Left ventricle myocardium inferior (tissue), 1 donor: ENCODE data around the gene FLYWCH1. TPM values are rescaled to one million over a fixed set of nuclear protein-coding genes. Genes with fewer than 3 reads are reported as not detected.
A peak's percentile ranks its signal among the peaks of the same experiment; 100 is the strongest.

Source experiments
- DNase-seq: peaks from one replicate; pipeline ENCODE4 v3.0.0-alpha.2; 2020
- H3K27ac ChIP-seq: fragments of 200-600 bp; replicated peaks from 2 replicates; pipeline ENCODE4 v1.8.0; 2021
- H3K27me3 ChIP-seq: fragments of 200-600 bp; 2 replicates; pipeline ENCODE4 v1.8.0; 2021; ENCODE audit warnings: low read depth
- H3K36me3 ChIP-seq: fragments of 200-600 bp; 2 replicates; pipeline ENCODE4 v1.8.0; 2021
- H3K4me1 ChIP-seq: fragments of 200-600 bp; 2 replicates; pipeline ENCODE4 v1.8.0; 2021
- H3K4me3 ChIP-seq: fragments of 200-600 bp; 2 replicates; pipeline ENCODE4 v1.8.0; 2021; ENCODE audit warnings: mild to moderate bottlenecking, moderate library complexity
- H3K9me3 ChIP-seq: fragments of 200-600 bp; replicated peaks from 2 replicates; pipeline ENCODE4 v1.8.0; 2021
- intact Hi-C: fragments of 100-400 bp; cut with micrococcal nuclease; formaldehyde crosslinking; loops from one replicate; pipeline ENCODE4 v1.11.0; 2022
- total RNA-seq: library from RNA; stranded (reverse); fragmentation: NEBNext Ultra II Directional; extraction: Animal tissue kit (Norgen Biotek cat#: 25700); gene quantifications from one replicate; pipeline ENCODE4 v1.2.1, GENCODE V29; 2021
- TF ChIP-seq, protein P1 (sequence below): fragments of 200-600 bp; IDR thresholded peaks from 2 replicates; pipeline ENCODE4 v1.8.0; 2021; ENCODE audit warnings: antibody characterized with exemption, mild to moderate bottlenecking, borderline replicate concordance
- donor health status: DM: no; HTN: yes; CAD: no; lungs with severe emphysema.

FLYWCH1 gene
- total RNA-seq, 1 donor from 2014 or later: 35.7 TPM

DNA sequence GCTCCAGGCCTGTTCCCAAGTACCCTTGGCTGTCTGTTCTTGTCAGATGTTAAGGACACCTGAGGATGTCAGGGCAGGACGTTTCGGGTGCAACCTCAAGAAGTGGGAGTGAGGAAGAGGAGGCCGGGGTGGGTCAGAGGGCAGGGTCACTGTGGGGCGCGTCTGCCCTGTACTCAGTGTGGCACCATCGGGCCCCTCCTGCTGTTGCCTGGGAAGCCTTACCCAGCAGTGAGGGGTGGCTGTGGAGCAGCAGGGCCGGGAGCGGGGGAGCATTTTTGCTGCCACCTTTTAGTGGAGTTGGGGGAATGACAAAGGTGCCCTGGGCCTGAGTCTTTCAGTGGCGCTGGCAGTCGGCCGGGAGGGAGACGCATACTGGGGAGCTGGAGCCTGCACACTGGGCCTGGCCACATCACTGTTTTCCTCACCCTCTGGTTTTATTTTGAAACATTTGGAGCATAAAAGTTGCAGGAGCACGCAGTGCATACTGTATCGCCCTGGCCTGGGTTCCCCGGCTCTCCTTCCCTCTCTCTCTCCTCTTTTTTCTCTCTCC lies 11.1 kb upstream of the FLYWCH1 start:
- intact Hi-C loops: no loop called here

DNA sequence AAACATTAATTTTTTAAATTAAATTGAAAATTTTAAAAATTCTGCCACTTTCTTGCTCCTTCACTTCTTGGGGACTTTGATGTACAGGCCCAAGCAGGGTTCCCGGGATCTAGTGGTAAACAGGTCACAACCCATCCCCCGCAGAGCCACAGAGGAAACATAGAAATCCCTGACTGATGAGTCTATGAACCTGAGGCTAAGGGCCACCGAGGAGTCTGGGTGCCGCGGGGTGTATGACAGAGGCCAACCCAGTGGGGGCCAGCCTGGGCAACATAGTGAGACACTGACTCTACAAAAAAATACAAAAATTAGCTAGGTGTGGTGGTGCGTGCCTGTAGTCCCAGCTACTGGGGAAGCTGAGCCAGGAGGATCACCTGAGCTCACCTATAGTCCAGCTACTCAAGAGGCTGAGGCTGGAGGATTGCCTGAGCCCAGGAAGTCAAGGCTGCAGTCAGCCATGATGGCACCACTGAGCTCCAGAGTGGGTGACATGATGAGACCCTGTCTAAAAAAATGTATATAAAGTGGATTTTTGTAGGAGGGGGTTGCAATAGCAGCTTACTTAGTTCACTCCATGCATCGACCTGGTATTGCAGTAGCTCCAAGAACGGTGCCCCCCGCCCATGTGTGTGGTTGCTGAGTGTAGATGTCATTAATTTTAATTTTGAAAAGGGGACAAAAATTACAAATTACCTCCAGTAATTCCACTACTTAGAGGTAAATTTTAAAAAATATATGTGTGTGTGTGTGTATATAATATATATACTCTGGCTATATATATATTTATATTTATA lies 9.2 kb upstream of the FLYWCH1 start:
- TF ChIP-seq, protein P1, sequence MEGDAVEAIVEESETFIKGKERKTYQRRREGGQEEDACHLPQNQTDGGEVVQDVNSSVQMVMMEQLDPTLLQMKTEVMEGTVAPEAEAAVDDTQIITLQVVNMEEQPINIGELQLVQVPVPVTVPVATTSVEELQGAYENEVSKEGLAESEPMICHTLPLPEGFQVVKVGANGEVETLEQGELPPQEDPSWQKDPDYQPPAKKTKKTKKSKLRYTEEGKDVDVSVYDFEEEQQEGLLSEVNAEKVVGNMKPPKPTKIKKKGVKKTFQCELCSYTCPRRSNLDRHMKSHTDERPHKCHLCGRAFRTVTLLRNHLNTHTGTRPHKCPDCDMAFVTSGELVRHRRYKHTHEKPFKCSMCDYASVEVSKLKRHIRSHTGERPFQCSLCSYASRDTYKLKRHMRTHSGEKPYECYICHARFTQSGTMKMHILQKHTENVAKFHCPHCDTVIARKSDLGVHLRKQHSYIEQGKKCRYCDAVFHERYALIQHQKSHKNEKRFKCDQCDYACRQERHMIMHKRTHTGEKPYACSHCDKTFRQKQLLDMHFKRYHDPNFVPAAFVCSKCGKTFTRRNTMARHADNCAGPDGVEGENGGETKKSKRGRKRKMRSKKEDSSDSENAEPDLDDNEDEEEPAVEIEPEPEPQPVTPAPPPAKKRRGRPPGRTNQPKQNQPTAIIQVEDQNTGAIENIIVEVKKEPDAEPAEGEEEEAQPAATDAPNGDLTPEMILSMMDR: no peak
- Histone ChIP-seq H3K4me3 (no peak overlapping the region), H3K4me1 (peaks cover 30% of the 10 kb centered on the region), H3K27me3 (no peaks in the 10 kb centered on the region), H3K36me3 (peaks cover 23% of the 10 kb centered on the region), H3K27ac (no peak overlapping the region), H3K9me3 (no peaks in the 10 kb centered on the region)
- DNase-seq: no peak
- intact Hi-C loops: no loop called here

More for the DNA sequence above, 11.1 kb upstream of the FLYWCH1 start:
- no peak for DNase-seq
- Histone ChIP-seq H3K4me3 (no peak overlapping the region), H3K36me3 (peaks cover 41% of the 10 kb centered on the region), H3K9me3 (no peaks in the 10 kb centered on the region), H3K27ac (no peak overlapping the region), H3K27me3 (no peaks in the 10 kb centered on the region), H3K4me1 (peaks cover 18% of the 10 kb centered on the region)
- TF ChIP-seq, protein P1: no peak

DNA sequence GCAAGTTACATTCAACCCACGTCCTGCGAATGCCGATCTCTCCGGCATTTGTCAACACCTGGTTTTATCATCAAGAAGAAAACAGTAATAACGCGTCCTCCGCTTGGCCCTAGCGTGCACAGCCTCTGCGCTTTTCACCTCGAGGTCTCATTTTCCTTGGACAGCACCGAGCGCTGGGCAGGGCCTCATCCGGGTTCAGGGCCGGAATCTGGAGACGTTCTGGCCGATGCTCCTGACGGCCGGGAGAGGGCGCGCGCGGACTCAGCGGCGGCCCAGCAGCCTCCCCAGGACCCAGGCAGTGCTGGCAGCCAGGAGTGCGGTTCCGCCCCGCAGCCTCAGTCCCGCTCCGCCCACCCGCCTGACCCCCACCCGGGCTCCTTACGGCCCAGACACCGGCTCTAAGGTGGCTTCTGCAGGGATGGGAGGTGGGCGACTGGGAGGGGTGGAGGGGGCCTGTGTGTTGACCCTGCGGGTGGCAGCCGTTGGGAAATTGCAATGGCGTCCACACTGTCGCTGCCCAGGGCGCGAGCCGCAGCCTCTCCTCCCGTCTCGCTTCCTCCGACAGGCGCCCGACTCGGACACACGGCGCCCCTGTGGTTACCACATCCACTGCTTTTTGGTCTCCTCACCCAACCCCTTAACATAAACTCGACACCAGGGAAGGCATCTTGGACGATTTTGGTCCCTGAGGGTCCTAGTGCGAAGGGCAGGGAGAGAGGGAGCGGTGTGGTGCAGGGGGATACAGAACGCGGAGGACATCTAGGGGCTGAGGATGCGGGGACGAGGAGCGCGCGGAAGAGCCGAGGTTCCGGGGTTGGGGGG lies 7.4 kb upstream of the FLYWCH1 start:
- TF ChIP-seq, protein P1: peak; percentile 98

DNA sequence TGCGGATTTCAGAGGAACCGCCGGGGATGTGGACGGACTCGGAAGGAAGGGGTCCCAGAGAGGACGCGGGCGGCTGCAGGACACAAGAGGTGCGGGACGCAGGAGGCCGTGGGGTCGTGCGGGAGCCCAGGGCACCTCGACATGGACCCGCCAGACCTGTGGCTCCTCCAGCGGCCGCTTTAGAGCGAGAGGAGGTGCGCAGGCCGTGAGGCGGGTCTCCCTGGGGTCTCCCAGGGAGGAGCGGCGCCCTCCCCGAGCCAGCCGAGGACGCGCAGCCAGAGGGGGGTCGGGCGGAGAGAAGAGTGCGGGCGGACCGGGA lies 6.8 kb upstream of the FLYWCH1 start:
- Histone ChIP-seq H3K4me1 (peaks cover 30% of the 10 kb centered on the region), H3K36me3 (peaks cover 3% of the 10 kb centered on the region), H3K4me3 (peak overlapping the region; percentile 97), H3K9me3 (no peaks in the 10 kb centered on the region), H3K27ac (peak overlapping the region; percentile 100), H3K27me3 (no peaks in the 10 kb centered on the region)
- intact Hi-C loops: no loop called here
- TF ChIP-seq, protein P1: no peak
- no peak for DNase-seq

More for the DNA sequence above, 7.4 kb upstream of the FLYWCH1 start:
- intact Hi-C loops: no loop called here
- H3K36me3 ChIP-seq: peaks cover 7% of the 10 kb centered on the region
- no peaks in the 10 kb centered on the region for H3K27me3 ChIP-seq
- H3K4me1 ChIP-seq: peaks cover 30% of the 10 kb centered on the region
- no peaks in the 10 kb centered on the region for H3K9me3 ChIP-seq
- peak overlapping the region; percentile 97 for H3K4me3 ChIP-seq
- peak; percentile 87 for DNase-seq
- H3K27ac ChIP-seq: peak overlapping the region; percentile 100

DNA sequence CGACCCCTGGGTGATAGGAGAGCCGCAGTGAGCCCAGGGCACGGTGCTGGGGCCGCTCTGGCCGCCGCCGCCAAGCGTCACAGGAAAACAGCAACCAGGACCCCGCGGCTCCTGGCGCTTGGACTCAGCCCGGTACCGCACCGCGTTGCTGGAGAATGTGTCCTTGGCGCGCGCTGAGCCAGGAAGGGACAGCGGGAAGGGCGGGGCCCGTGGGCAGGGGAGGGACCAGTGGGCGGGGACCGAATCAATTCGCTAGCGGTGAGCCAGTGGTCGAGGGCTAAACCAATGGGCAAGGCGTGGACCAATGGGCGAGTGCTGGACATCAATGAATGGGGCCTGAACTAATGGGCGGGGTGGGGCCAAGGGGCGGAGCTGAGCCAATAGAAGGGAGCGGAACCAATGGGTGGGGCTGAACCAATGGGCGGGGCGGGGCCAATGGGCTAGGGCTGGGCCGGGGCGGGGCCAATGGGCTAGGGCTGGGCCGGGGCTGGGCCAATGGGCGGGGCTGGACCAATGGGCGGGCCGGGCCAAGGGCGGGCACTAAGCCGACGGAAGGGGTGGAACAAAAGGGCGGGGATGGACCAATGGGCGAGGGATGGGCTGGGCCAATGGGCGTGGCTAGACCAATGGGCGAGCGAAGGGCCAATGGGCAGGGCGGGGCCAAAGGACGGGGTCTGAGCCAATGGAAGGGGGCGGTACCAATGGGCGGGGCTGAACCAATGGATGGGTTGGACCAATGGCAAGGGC lies 6.3 kb upstream of the FLYWCH1 start:
- Histone ChIP-seq H3K9me3 (no peaks in the 10 kb centered on the region), H3K27ac (peak overlapping the region; percentile 100), H3K4me1 (peaks cover 30% of the 10 kb centered on the region), H3K27me3 (no peaks in the 10 kb centered on the region), H3K36me3 (peaks cover 3% of the 10 kb centered on the region), H3K4me3 (peak overlapping the region; percentile 97)
- peak; percentile 99 for DNase-seq
- intact Hi-C loops: no loop called here
- TF ChIP-seq, protein P1: no peak
